K562 (cell line): ENCODE measurements around the gene LNPEP. TPM values are rescaled to one million over a fixed set of nuclear protein-coding genes. Genes with fewer than 3 reads are reported as not detected.

Experiments
- BCL6 ChIP-seq: fragments of 250-450 bp; sonication (Bioruptor Pico); IDR thresholded peaks from 2 replicates; pipeline ENCODE4 v1.4.0; 2020
- BRCA1 ChIP-seq, 2 experiments: fragments of 450-650 bp in 1 of 2; sonication (generic) in 1 of 2; formaldehyde crosslinking in 1 of 2; IDR thresholded peaks; 2 replicates each; pipeline versions ENCODE4 v1.5.0 to v1.6.1; 2017 to 2020; ENCODE audit warnings: mild to moderate bottlenecking in 1 of 2, missing genetic modification reagents in 1 of 2
- CTBP1 ChIP-seq: fragments of 450-650 bp; IDR thresholded peaks from 2 replicates; pipeline ENCODE4 v1.6.1; 2016; ENCODE audit warnings: borderline replicate concordance
- ETV1 ChIP-seq: fragments of 450-650 bp; conservative IDR thresholded peaks from 2 replicates; pipeline ENCODE4 v1.6.1; 2016; ENCODE audit warnings: missing genetic modification characterization, control low read depth, low read depth, missing compliant biosample characterization
- FOXA3 ChIP-seq, 2 experiments: fragments of 450-650 bp in 1 of 2; sonication (generic) in 1 of 2; formaldehyde crosslinking; IDR thresholded peaks in 1 of 2; conservative IDR thresholded peaks in 1 of 2; 2 replicates each; pipeline versions ENCODE4 v1.4.0 to v1.8.0; 2020 to 2022; ENCODE audit warnings: mild to moderate bottlenecking in 2 of 2, missing genetic modification reagents in 1 of 2
- FOXJ3 ChIP-seq: sonication (generic); formaldehyde crosslinking; IDR thresholded peaks from 2 replicates; pipeline ENCODE4 v1.4.0; 2020; ENCODE audit warnings: mild to moderate bottlenecking, missing genetic modification reagents
- GATAD2B ChIP-seq: fragments of 450-650 bp; IDR thresholded peaks from 2 replicates; pipeline ENCODE4 v1.6.1; 2017; ENCODE audit warnings: mild to moderate bottlenecking, borderline replicate concordance
- GMEB1 ChIP-seq: fragments of 250-450 bp; sonication (Bioruptor Pico); IDR thresholded peaks from 2 replicates; pipeline ENCODE4 v1.4.0; 2020; ENCODE audit warnings: mild to moderate bottlenecking
- HDGF ChIP-seq: fragments of 450-650 bp; IDR thresholded peaks from 2 replicates; pipeline ENCODE4 v1.6.1; 2016
- ILK ChIP-seq: fragments of 450-650 bp; IDR thresholded peaks from 2 replicates; pipeline ENCODE4 v1.6.1; 2016; ENCODE audit warnings: missing genetic modification characterization, low read depth, mild to moderate bottlenecking, missing compliant biosample characterization, moderate library complexity, borderline replicate concordance
- IRF2 ChIP-seq: sonication (generic); formaldehyde crosslinking; IDR thresholded peaks from 2 replicates; pipeline ENCODE4 v1.8.1; 2022; ENCODE audit warnings: mild to moderate bottlenecking, missing genetic modification reagents
- KLF16 ChIP-seq: IDR thresholded peaks from 2 replicates; pipeline ENCODE4 v1.6.1; 2016; ENCODE audit warnings: antibody characterized with exemption
- LEF1 ChIP-seq: fragments of 450-650 bp; IDR thresholded peaks from 2 replicates; pipeline ENCODE4 v1.6.1; 2016; ENCODE audit warnings: mild to moderate bottlenecking
- MAFG ChIP-seq: fragments of 450-650 bp; conservative IDR thresholded peaks from 2 replicates; pipeline ENCODE4 v1.6.1; 2016; ENCODE audit warnings: missing genetic modification characterization, missing compliant biosample characterization
- MCM2 ChIP-seq: fragments of 450-650 bp; IDR thresholded peaks from 2 replicates; pipeline ENCODE4 v1.6.1; 2017; ENCODE audit warnings: low read depth, mild to moderate bottlenecking
- MED1 ChIP-seq: sonication (generic); formaldehyde crosslinking; IDR thresholded peaks from 2 replicates; pipeline ENCODE4 v1.8.1; 2023; ENCODE audit warnings: missing genetic modification reagents, borderline replicate concordance
- NEUROD1 ChIP-seq: fragments of 150-350 bp; IDR thresholded peaks from 2 replicates; pipeline ENCODE4 v1.6.1; 2014; ENCODE audit warnings: borderline replicate concordance, low read length, low read depth; ENCODE audit not compliant: partially characterized antibody
- PTTG1 ChIP-seq: fragments of 450-650 bp; IDR thresholded peaks from 2 replicates; pipeline ENCODE4 v1.6.1; 2016; ENCODE audit warnings: low read depth, mild to moderate bottlenecking, missing genetic modification characterization, missing compliant biosample characterization
- RB1 ChIP-seq: fragments of 450-650 bp; IDR thresholded peaks from 2 replicates; pipeline ENCODE4 v1.6.1; 2017; ENCODE audit warnings: low read depth, mild to moderate bottlenecking
- SREBF1 ChIP-seq: fragments of 150-350 bp; IDR thresholded peaks from 2 replicates; pipeline ENCODE4 v1.6.1; 2014; ENCODE audit warnings: antibody characterized with exemption, low read depth, low read length, borderline replicate concordance
- ZFP36 ChIP-seq: fragments of 150-350 bp; IDR thresholded peaks from 2 replicates; pipeline ENCODE4 v1.6.1; 2018; ENCODE audit warnings: low read length, low read depth; ENCODE audit not compliant: partially characterized antibody
- ZNF561 ChIP-seq: fragments of 450-650 bp; formaldehyde crosslinking; conservative IDR thresholded peaks from 2 replicates; pipeline ENCODE4 v1.4.0; 2020; ENCODE audit warnings: mild to moderate bottlenecking, moderate library complexity
- polyA plus RNA-seq, 8 experiments: library from polyadenylated mRNA; depleted of rRNA in 4 of 8; stranded (reverse) in 5 of 8; unstranded in 3 of 8; fragments of >200 nt; fragmentation: Nextera tagmentation in 2 of 8; fragmentation: Illumina TruSeq in 1 of 8; extraction: Ambion mirVana in 2 of 8; extraction: Trizol in 1 of 8; gene quantifications; 2 replicates each; pipeline versions ENCODE4 v1.2.1 to v1.2.3, GENCODE V29; 2011 to 2014; ENCODE audit warnings: inconsistent platforms in 1 of 8, missing spikeins in 1 of 8
- total RNA-seq, 7 experiments: library from RNA; depleted of rRNA in 6 of 7; stranded (reverse); fragments of >200 nt in 6 of 7; fragmentation: Illumina TruSeq in 2 of 7; extraction: Trizol in 2 of 7; gene quantifications; 2 replicates each; pipeline versions ENCODE4 v1.2.1 to v1.2.3, GENCODE V29; 2011 to 2021; ENCODE audit warnings: low replicate concordance in 1 of 7
- TF ChIP-seq, protein P1 (sequence below): sonication (generic); IDR thresholded peaks from 2 replicates; pipeline ENCODE4 v1.6.1; 2016
- TF ChIP-seq, protein P2 (sequence below): sonication (generic); formaldehyde crosslinking; IDR thresholded peaks from 2 replicates; pipeline ENCODE4 v1.8.0; 2023; ENCODE audit warnings: missing genetic modification reagents, mild to moderate bottlenecking, borderline replicate concordance

The LNPEP gene
- total and polyA plus RNA-seq, 9 of the 15 experiments (the other 6 are each of a cell fraction or from before 2014, with no cell fraction given), result 2.6 to 27.9 (median 11.2) TPM

GRCh38 chr5:96930058-96930457 is 5.8 kb upstream of the LNPEP start (continued):
- TF ChIP-seq PTTG1 (no peak), GATAD2B (no peak), MAFG (no peak), ZNF561 (CRISPR knock-in tag) (no peak), FOXA3 (CRISPR knock-in tag; conservative IDR thresholded peaks at IDR 0.05 in 1 of 2, IDR thresholded peaks at IDR 0.05 in 1 of 2) (no peak), FOXJ3 (CRISPR knock-in tag) (no peak), MED1 (CRISPR knock-in tag) (no peak), ILK (tag) (no peak), CTBP1 (peak; percentile 73), NEUROD1 (no peak), SREBF1 (no peak), ETV1 (tag) (no peak), GMEB1 (no peak), HDGF (no peak), LEF1 (peak; percentile 85), KLF16 (no peak), MCM2 (no peak), ZFP36 (no peak), BRCA1 (IDR thresholded peaks at IDR 0.05) (no peak), BRCA1 (CRISPR knock-in tag; IDR thresholded peaks at IDR 0.05) (no peak), BCL6 (CRISPR knock-in tag) (no peak), RB1 (no peak), IRF2 (no peak)
- TF ChIP-seq, protein P1, sequence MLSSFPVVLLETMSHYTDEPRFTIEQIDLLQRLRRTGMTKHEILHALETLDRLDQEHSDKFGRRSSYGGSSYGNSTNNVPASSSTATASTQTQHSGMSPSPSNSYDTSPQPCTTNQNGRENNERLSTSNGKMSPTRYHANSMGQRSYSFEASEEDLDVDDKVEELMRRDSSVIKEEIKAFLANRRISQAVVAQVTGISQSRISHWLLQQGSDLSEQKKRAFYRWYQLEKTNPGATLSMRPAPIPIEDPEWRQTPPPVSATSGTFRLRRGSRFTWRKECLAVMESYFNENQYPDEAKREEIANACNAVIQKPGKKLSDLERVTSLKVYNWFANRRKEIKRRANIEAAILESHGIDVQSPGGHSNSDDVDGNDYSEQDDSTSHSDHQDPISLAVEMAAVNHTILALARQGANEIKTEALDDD, result no peak
- TF ChIP-seq, protein P2, sequence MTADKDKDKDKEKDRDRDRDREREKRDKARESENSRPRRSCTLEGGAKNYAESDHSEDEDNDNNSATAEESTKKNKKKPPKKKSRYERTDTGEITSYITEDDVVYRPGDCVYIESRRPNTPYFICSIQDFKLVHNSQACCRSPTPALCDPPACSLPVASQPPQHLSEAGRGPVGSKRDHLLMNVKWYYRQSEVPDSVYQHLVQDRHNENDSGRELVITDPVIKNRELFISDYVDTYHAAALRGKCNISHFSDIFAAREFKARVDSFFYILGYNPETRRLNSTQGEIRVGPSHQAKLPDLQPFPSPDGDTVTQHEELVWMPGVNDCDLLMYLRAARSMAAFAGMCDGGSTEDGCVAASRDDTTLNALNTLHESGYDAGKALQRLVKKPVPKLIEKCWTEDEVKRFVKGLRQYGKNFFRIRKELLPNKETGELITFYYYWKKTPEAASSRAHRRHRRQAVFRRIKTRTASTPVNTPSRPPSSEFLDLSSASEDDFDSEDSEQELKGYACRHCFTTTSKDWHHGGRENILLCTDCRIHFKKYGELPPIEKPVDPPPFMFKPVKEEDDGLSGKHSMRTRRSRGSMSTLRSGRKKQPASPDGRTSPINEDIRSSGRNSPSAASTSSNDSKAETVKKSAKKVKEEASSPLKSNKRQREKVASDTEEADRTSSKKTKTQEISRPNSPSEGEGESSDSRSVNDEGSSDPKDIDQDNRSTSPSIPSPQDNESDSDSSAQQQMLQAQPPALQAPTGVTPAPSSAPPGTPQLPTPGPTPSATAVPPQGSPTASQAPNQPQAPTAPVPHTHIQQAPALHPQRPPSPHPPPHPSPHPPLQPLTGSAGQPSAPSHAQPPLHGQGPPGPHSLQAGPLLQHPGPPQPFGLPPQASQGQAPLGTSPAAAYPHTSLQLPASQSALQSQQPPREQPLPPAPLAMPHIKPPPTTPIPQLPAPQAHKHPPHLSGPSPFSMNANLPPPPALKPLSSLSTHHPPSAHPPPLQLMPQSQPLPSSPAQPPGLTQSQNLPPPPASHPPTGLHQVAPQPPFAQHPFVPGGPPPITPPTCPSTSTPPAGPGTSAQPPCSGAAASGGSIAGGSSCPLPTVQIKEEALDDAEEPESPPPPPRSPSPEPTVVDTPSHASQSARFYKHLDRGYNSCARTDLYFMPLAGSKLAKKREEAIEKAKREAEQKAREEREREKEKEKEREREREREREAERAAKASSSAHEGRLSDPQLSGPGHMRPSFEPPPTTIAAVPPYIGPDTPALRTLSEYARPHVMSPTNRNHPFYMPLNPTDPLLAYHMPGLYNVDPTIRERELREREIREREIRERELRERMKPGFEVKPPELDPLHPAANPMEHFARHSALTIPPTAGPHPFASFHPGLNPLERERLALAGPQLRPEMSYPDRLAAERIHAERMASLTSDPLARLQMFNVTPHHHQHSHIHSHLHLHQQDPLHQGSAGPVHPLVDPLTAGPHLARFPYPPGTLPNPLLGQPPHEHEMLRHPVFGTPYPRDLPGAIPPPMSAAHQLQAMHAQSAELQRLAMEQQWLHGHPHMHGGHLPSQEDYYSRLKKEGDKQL, result no peak
